Ascending aorta (tissue), 2 donors: ENCODE results near the gene SFTA2. TPM values are rescaled to one million over a fixed set of nuclear protein-coding genes. Genes with fewer than 3 reads are reported as not detected.
"Not testable (repeated sequence)": the region's sequence is repeated elsewhere in the genome, so short reads cannot be mapped to it uniquely, and the experiment has no call there.

Source experiments
- DNase-seq, 2 donors: peaks; one replicate each; pipeline ENCODE4 v3.0.0-alpha.2; 2019; ENCODE audit warnings: low spot score in 2 of 2
- H3K27ac ChIP-seq, 2 donors: fragments of 200-600 bp; sonication (generic); one replicate each; pipeline ENCODE4 v1.5.1; 2016 to 2017; ENCODE audit warnings: mild to moderate bottlenecking in 1 of 2
- H3K27me3 ChIP-seq: fragments of 200-600 bp; sonication (generic); one replicate; pipeline ENCODE4 v1.5.1; 2017
- H3K36me3 ChIP-seq, 2 donors: fragments of 200-600 bp; sonication (generic); one replicate each; pipeline ENCODE4 v1.5.1; 2016
- H3K4me1 ChIP-seq, 2 donors: fragments of 200-600 bp; sonication (generic); one replicate each; pipeline ENCODE4 v1.5.1; 2016 to 2017; ENCODE audit warnings: mild to moderate bottlenecking in 1 of 2
- H3K4me3 ChIP-seq, 2 donors: fragments of 200-600 bp; sonication (generic); one replicate each; pipeline ENCODE4 v1.5.1; 2016 to 2017; ENCODE audit warnings: mild to moderate bottlenecking in 1 of 2
- H3K9me3 ChIP-seq, 2 donors: fragments of 200-600 bp; sonication (generic); one replicate each; pipeline ENCODE4 v1.5.1; 2016
- intact Hi-C: fragments of 100-400 bp; cut with DNase I; formaldehyde crosslinking; loops from one replicate; pipeline ENCODE4 v1.15.1; 2023
- total RNA-seq: library from RNA; depleted of rRNA; stranded (reverse); fragments of >200 nt; gene quantifications from one replicate; pipeline ENCODE4 v1.1.0, GENCODE V29; 2016
- TF ChIP-seq, protein P1 (sequence below), 3 experiments: fragments of 200-600 bp in 2 of 3; fragments of 450-650 bp in 1 of 3; sonication (generic) in 2 of 3; IDR thresholded peaks; one replicate each; pipeline ENCODE4 v1.5.1; 2016 to 2019; ENCODE audit warnings: antibody characterized with exemption in 3 of 3, mild to moderate bottlenecking in 1 of 3, moderate library complexity in 1 of 3

Gene SFTA2
- total RNA-seq, 1 donor from 2014 or later = not detected

- Histone ChIP-seq H3K4me3 (peak overlapping the region in 1 of 2 donors; percentile 65), H3K4me1 (peaks cover 4 to 16% of the 10 kb centered on the region in 2 donors), H3K27me3 (no peaks in the 10 kb centered on the region), H3K27ac (peak overlapping the region; percentile 78 to 86), H3K36me3 (peaks cover 19 to 53% of the 10 kb centered on the region in 2 donors), H3K9me3 (no peaks in the 10 kb centered on the region)
- intact Hi-C loops = loop anchor here (1.0 to 10.0 kb wide), 5 partner anchors 31 to 431 kb away; partner anchors contain the start of genes DDR1, FLOT1 and HLA-E
- TF ChIP-seq, protein P1, sequence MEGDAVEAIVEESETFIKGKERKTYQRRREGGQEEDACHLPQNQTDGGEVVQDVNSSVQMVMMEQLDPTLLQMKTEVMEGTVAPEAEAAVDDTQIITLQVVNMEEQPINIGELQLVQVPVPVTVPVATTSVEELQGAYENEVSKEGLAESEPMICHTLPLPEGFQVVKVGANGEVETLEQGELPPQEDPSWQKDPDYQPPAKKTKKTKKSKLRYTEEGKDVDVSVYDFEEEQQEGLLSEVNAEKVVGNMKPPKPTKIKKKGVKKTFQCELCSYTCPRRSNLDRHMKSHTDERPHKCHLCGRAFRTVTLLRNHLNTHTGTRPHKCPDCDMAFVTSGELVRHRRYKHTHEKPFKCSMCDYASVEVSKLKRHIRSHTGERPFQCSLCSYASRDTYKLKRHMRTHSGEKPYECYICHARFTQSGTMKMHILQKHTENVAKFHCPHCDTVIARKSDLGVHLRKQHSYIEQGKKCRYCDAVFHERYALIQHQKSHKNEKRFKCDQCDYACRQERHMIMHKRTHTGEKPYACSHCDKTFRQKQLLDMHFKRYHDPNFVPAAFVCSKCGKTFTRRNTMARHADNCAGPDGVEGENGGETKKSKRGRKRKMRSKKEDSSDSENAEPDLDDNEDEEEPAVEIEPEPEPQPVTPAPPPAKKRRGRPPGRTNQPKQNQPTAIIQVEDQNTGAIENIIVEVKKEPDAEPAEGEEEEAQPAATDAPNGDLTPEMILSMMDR (IDR thresholded peaks at IDR 0.05) = peak; percentile 10 to 66 (median 41)
- no peak for DNase-seq
Measured at GRCh38 chr6:30915591-30915946, 16.4 kb downstream of the SFTA2 start.

DNA sequence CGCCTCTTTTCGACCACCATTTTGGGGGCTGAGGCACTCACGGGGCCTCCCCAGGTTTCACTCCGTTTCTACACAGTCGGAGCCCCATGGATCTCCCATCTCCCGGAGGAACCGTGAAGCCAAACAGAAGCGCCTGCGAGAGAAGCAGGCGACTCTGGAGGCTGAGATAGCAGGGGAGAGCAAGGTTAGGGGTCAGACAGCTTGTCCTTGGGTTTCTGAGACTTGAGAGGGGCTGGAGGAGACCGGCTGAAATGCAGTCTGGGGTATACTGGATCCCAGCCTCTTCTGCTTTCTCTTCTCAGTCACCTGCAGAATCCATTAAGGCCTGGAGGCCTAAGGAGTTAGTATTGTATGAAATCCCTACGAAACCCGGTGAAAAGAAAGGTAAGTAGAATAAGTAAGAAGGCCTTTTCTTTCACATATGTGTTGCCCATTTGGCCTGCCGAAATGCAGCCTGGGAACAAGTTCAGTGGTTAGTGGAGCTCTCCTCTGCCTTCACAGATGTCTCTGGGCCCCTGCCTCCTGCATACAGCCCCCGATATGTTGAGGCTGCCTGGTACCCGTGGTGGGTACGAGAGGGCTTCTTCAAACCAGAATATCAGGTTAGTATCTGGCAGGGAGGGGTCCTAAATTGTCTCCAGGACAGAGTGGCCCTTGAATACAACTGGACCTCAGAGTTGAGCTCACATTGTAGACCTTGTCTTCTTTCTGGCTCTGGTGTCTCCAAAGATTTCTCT is 16.9 kb downstream of the SFTA2 start:
- Histone ChIP-seq H3K36me3 (peaks cover 21 to 51% of the 10 kb centered on the region in 2 donors), H3K27me3 (no peaks in the 10 kb centered on the region), H3K27ac (peak overlapping the region; percentile 78 to 86), H3K4me1 (peaks cover 4 to 16% of the 10 kb centered on the region in 2 donors), H3K9me3 (no peaks in the 10 kb centered on the region), H3K4me3 (peak overlapping the region; percentile 60 to 65)
- intact Hi-C loops = loop anchor here (1.0 to 10.0 kb wide), 6 partner anchors 30 to 430 kb away; partner anchors contain the start of genes DDR1, FLOT1 and HLA-E
- TF ChIP-seq, protein P1 (IDR thresholded peaks at IDR 0.05) = no peak
- no peak for DNase-seq

GRCh38 chr6:30914076-30914853 is 17.7 kb downstream of the SFTA2 start, which contains the start of gene VARS2:
Gene VARS2 (plus strand): TSS chr6:30914238. CDS start chr6:30914837, 599 bp downstream.
- peak; percentile 72 to 95 for DNase-seq
- intact Hi-C loops = loop anchor here (1.0 to 10.0 kb wide), 5 partner anchors 29 to 429 kb away; partner anchors contain the start of genes DDR1, FLOT1 and HLA-E
- peaks cover 20 to 47% of the 10 kb centered on the region in 2 donors for H3K36me3 ChIP-seq

GRCh38 chr6:30913721-30914075 is 18.3 kb downstream of the SFTA2 start:
- peaks cover 19 to 46% of the 10 kb centered on the region in 2 donors for H3K36me3 ChIP-seq
- TF ChIP-seq, protein P1 (IDR thresholded peaks at IDR 0.05) = peak in 1 of 3 experiments; percentile 24
- no peak for DNase-seq
- H3K9me3 ChIP-seq = no peaks in the 10 kb centered on the region
- H3K4me1 ChIP-seq = peaks cover 4 to 22% of the 10 kb centered on the region in 2 donors
- intact Hi-C loops = loop anchor here (1.0 to 10.0 kb wide), 5 partner anchors 29 to 429 kb away; partner anchors contain the start of genes DDR1, FLOT1 and HLA-E
- no peaks in the 10 kb centered on the region for H3K27me3 ChIP-seq
- peak overlapping the region; percentile 78 to 86 for H3K27ac ChIP-seq
- peak overlapping the region; percentile 60 to 65 for H3K4me3 ChIP-seq

More at GRCh38 chr6:30914076-30914853, 17.7 kb downstream of the SFTA2 start, which contains the start of gene VARS2:
- Histone ChIP-seq H3K27me3 (no peaks in the 10 kb centered on the region), H3K27ac (peak within 1 kb of the TSS; percentile 78 to 86), H3K9me3 (no peaks in the 10 kb centered on the region), H3K4me1 (peaks cover 4 to 16% of the 10 kb centered on the region in 2 donors), H3K4me3 (peak within 1 kb of the TSS; percentile 60 to 65)
- TF ChIP-seq, protein P1 (IDR thresholded peaks at IDR 0.05) = peak in 2 of 3 experiments; percentile 17 to 45

DNA sequence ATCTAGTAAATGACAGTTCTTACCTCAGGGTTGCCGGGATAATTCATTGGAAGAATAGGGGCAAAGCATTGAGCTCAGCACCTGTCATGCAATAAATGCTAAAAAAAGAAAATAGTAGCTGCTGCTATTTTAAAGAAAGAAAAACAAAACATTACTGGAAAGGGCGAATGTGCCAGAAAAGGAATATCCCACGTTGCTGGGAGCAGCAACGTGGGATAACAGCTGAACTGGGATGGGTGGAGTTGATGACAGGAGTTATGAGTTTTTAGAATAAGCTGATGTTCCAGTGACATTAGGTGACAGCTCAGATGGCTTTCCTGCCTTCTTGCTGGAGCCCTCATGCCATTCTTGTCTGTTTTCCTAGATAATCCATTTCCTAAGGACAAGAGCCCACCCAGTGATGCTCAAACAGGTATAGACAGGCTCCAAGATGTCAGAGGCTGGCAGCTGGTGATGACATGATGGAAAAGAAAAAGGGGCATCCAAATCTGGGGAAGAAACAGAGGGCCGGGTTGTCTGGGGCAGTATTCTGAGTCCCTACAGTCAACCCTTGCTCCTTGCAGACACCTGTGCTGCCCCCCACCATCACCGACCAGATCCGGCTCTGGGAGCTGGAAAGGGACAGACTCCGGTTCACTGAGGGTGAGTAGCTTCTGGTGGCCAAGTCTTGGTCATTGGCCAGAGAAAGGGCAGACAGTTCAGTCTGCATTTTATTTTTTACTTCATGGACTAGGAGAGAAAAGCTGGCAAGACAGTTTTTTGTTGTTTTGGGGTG is 19.0 kb downstream of the SFTA2 start:
- peaks cover 18 to 40% of the 10 kb centered on the region in 2 donors for H3K36me3 ChIP-seq

GRCh38 chr6:30910473-30910872 is 21.5 kb downstream of the SFTA2 start:
- DNase-seq = not testable (repeated sequence)
- intact Hi-C loops = loop anchor here (10.0 kb wide), 1 partner anchor 426 kb away; the partner anchor contains the start of gene HLA-E

More for the DNA sequence above, 19.0 kb downstream of the SFTA2 start:
- peak overlapping the region in 1 of 2 donors; percentile 65 for H3K4me3 ChIP-seq
- DNase-seq = no peak
- peaks cover 4 to 23% of the 10 kb centered on the region in 2 donors for H3K4me1 ChIP-seq
- TF ChIP-seq, protein P1 (IDR thresholded peaks at IDR 0.05) = no peak
- no peaks in the 10 kb centered on the region for H3K9me3 ChIP-seq
- peak overlapping the region; percentile 78 to 86 for H3K27ac ChIP-seq
- H3K27me3 ChIP-seq = no peaks in the 10 kb centered on the region
- intact Hi-C loops = loop anchor here (10.0 kb wide), 1 partner anchor 428 kb away; the partner anchor contains the start of gene HLA-E

More at GRCh38 chr6:30910473-30910872, 21.5 kb downstream of the SFTA2 start:
- Histone ChIP-seq H3K4me1 (peaks cover 4 to 21% of the 10 kb centered on the region in 2 donors), H3K36me3 (peaks cover 16 to 32% of the 10 kb centered on the region in 2 donors)
- H3K27me3 ChIP-seq, H3K4me3 ChIP-seq, H3K9me3 ChIP-seq, H3K27ac ChIP-seq: not testable (repeated sequence)
